GM23338 (cell line): ENCODE data around the gene VAPA. TPM values are rescaled to one million over a fixed set of nuclear protein-coding genes. Genes with fewer than 3 reads are reported as not detected.

Experiments used
- ATAC-seq: fragments of 200-7000 bp; cut with Tn5 transposase; 3 replicates; pipeline ENCODE4 v1.9.1; 2020
- DNase-seq: peaks from one replicate; pipeline ENCODE4 v3.0.0-alpha.2; 2015; ENCODE audit warnings: low spot score
- H2AFZ ChIP-seq: fragments of 200-600 bp; sonication (generic); 2 replicates; pipeline ENCODE4 v1.8.0; 2016; ENCODE audit warnings: antibody characterized with exemption, mild to moderate bottlenecking, moderate library complexity
- H3F3A ChIP-seq: fragments of 200-600 bp; sonication (generic); replicated peaks from 2 replicates; pipeline ENCODE4 v1.8.0; 2017; ENCODE audit warnings: antibody characterized with exemption, mixed run types, low read depth
- H3K27ac ChIP-seq: fragments of 200-600 bp; sonication (generic); 2 replicates; pipeline ENCODE4 v1.6.1; 2016; ENCODE audit warnings: low read depth
- H3K27me3 ChIP-seq: fragments of 200-600 bp; sonication (generic); 2 replicates; pipeline ENCODE4 v1.8.0; 2016; ENCODE audit warnings: mild to moderate bottlenecking, mixed run types, moderate library complexity; ENCODE audit not compliant: insufficient read depth
- H3K36me3 ChIP-seq: fragments of 200-600 bp; sonication (generic); 2 replicates; pipeline ENCODE4 v1.8.0; 2016; ENCODE audit warnings: mild to moderate bottlenecking; ENCODE audit not compliant: insufficient read depth
- H3K4me1 ChIP-seq: fragments of 200-600 bp; sonication (generic); 2 replicates; pipeline ENCODE4 v1.8.0; 2016; ENCODE audit warnings: mild to moderate bottlenecking, moderate library complexity; ENCODE audit not compliant: insufficient read depth
- H3K4me2 ChIP-seq: fragments of 200-600 bp; sonication (generic); 2 replicates; pipeline ENCODE4 v1.7.1; 2017; ENCODE audit warnings: mixed run types
- H3K4me3 ChIP-seq: fragments of 200-600 bp; sonication (generic); 2 replicates; pipeline ENCODE4 v1.6.1; 2016; ENCODE audit warnings: mixed run types
- H3K79me2 ChIP-seq: fragments of 200-600 bp; sonication (generic); replicated peaks from 2 replicates; pipeline ENCODE4 v1.8.0; 2017; ENCODE audit warnings: mild to moderate bottlenecking; ENCODE audit not compliant: insufficient read depth
- H3K9me2 ChIP-seq: fragments of 200-600 bp; sonication (generic); 2 replicates; pipeline ENCODE4 v1.8.0; 2017; ENCODE audit not compliant: insufficient read depth
- H4K20me1 ChIP-seq: fragments of 200-600 bp; sonication (generic); replicated peaks from 2 replicates; pipeline ENCODE4 v1.8.0; 2017; ENCODE audit warnings: mild to moderate bottlenecking; ENCODE audit not compliant: insufficient read depth
- H3K27ac Mint-ChIP-seq: 2 replicates; pipeline ENCODE4 v1.8.0; 2020; ENCODE audit warnings: inconsistent platforms, mild to moderate bottlenecking, moderate library complexity, mixed read lengths
- H3K27me3 Mint-ChIP-seq: 3 replicates; pipeline ENCODE4 v1.8.0; 2022; ENCODE audit warnings: low read depth, mild to moderate bottlenecking, moderate library complexity, mixed read lengths, inconsistent platforms; ENCODE audit not compliant: insufficient read depth, poor library complexity
- H3K36me3 Mint-ChIP-seq: 3 replicates; pipeline ENCODE4 v1.8.0; 2021; ENCODE audit warnings: low read depth, mild to moderate bottlenecking, inconsistent platforms, moderate library complexity, mixed read lengths
- H3K4me1 Mint-ChIP-seq: 3 replicates; pipeline ENCODE4 v1.8.0; 2020; ENCODE audit warnings: mild to moderate bottlenecking, inconsistent platforms, mixed read lengths
- H3K4me3 Mint-ChIP-seq: 3 replicates; pipeline ENCODE4 v1.8.0; 2021; ENCODE audit warnings: moderate library complexity, mild to moderate bottlenecking, inconsistent platforms, mixed read lengths
- H3K9me3 Mint-ChIP-seq: 3 replicates; pipeline ENCODE4 v1.8.0; 2020; ENCODE audit warnings: moderate library complexity, mild to moderate bottlenecking, inconsistent platforms, mixed read lengths
- CREB1 ChIP-seq: fragments of 250-450 bp; sonication (Bioruptor Pico); IDR thresholded peaks from 2 replicates; pipeline ENCODE4 v1.5.0; 2020; ENCODE audit warnings: low read depth, mild to moderate bottlenecking, moderate library complexity
- CTCF ChIP-seq, 2 experiments: fragments of 200-600 bp in 1 of 2; sonication (generic) in 1 of 2; conservative IDR thresholded peaks; 2 replicates each; pipeline versions ENCODE4 v1.5.1 to v1.6.1; 2016 to 2017; ENCODE audit warnings: antibody characterized with exemption in 2 of 2, low read depth in 2 of 2, mild to moderate bottlenecking in 2 of 2, moderate library complexity in 1 of 2
- ETS1 ChIP-seq: IDR thresholded peaks from 2 replicates; pipeline ENCODE4 v1.6.1; 2016; ENCODE audit warnings: antibody characterized with exemption
- EZH2 ChIP-seq: fragments of 200-600 bp; sonication (generic); IDR thresholded peaks from one replicate; pipeline ENCODE4 v1.8.0; 2017; ENCODE audit warnings: antibody characterized with exemption, mild to moderate bottlenecking, low read depth; ENCODE audit not compliant: unreplicated experiment
- EZH2phosphoT487 ChIP-seq: fragments of 200-600 bp; sonication (generic); IDR thresholded peaks from one replicate; pipeline ENCODE4 v1.8.1; 2018; ENCODE audit warnings: antibody characterized with exemption; ENCODE audit not compliant: unreplicated experiment
- JUNB ChIP-seq: IDR thresholded peaks from one replicate; pipeline ENCODE4 v1.6.1; 2016; ENCODE audit warnings: antibody characterized with exemption; ENCODE audit not compliant: unreplicated experiment
- NANOG ChIP-seq: IDR thresholded peaks from 2 replicates; pipeline ENCODE4 v1.6.1; 2016; ENCODE audit warnings: antibody characterized with exemption, borderline replicate concordance
- POLR2AphosphoS5 ChIP-seq: IDR thresholded peaks from 2 replicates; pipeline ENCODE4 v1.6.1; 2016; ENCODE audit warnings: antibody characterized with exemption, low read depth
- REST ChIP-seq: IDR thresholded peaks from one replicate; pipeline ENCODE4 v1.6.1; 2018; ENCODE audit warnings: antibody characterized with exemption; ENCODE audit not compliant: unreplicated experiment
- STAT1 ChIP-seq: IDR thresholded peaks from one replicate; pipeline ENCODE4 v1.6.1; 2016; ENCODE audit warnings: antibody characterized with exemption; ENCODE audit not compliant: unreplicated experiment
- ZNF114 ChIP-seq: fragments of 250-450 bp; sonication (Bioruptor Pico); IDR thresholded peaks from 2 replicates; pipeline ENCODE4 v1.5.0; 2020; ENCODE audit warnings: mild to moderate bottlenecking, moderate library complexity
- ZNF331 ChIP-seq: fragments of 250-450 bp; sonication (Bioruptor Pico); IDR thresholded peaks from 2 replicates; pipeline ENCODE4 v1.5.0; 2020; ENCODE audit warnings: low read depth, mild to moderate bottlenecking, moderate library complexity
- ZNF462 ChIP-seq: fragments of 250-450 bp; sonication (Bioruptor Pico); IDR thresholded peaks from 2 replicates; pipeline ENCODE4 v1.5.0; 2020; ENCODE audit warnings: mild to moderate bottlenecking, moderate library complexity
- polyA plus RNA-seq: library from polyadenylated mRNA; unstranded; fragments of >200 nt; fragmentation: Nextera tagmentation; extraction: Ambion mirVana; gene quantifications from 2 replicates; pipeline ENCODE4 v1.2.1, GENCODE V29; 2016
- total RNA-seq: library from RNA; depleted of rRNA; stranded (reverse); fragments of >200 nt; shearing (Covaris generic); gene quantifications from 2 replicates; pipeline ENCODE4 v1.2.3, GENCODE V29; 2014

VAPA gene
- total and polyA plus RNA-seq, 2 experiments from 2014 or later: 162 to 178 TPM

GRCh38 chr18:9991011-9992000 is 77.5 kb downstream of the VAPA start:
- H3K36me3 ChIP-seq: no peaks in the 10 kb centered on the region
- no peaks in the 10 kb centered on the region for H3K27me3 ChIP-seq
- no peak overlapping the region for H3K4me3 Mint-ChIP-seq
- TF ChIP-seq EZH2 (no peak), ETS1 (no peak), REST (no peak), JUNB (no peak), EZH2phosphoT487 (no peak), ZNF114 (CRISPR knock-in tag) (no peak), ZNF331 (no peak), CREB1 (no peak), POLR2AphosphoS5 (no peak), CTCF (conservative IDR thresholded peaks at IDR 0.05; ENCODE audit: low read depth in 2 of 2) (no peak), ZNF462 (no peak), STAT1 (no peak), NANOG (no peak)
- no peak overlapping the region for H2AFZ ChIP-seq
- H3K79me2 ChIP-seq: no peaks in the 10 kb centered on the region
- no peaks in the 10 kb centered on the region for H3K9me3 Mint-ChIP-seq
- ATAC-seq (no peak), DNase-seq (no peak)
- no peak overlapping the region for H3K27ac Mint-ChIP-seq
- peaks cover 5% of the 10 kb centered on the region for H3K27me3 Mint-ChIP-seq
- H3K4me1 ChIP-seq: no peaks in the 10 kb centered on the region
- H4K20me1 ChIP-seq: no peaks in the 10 kb centered on the region
- no peak overlapping the region for H3K4me2 ChIP-seq
- no peak overlapping the region for H3K4me3 ChIP-seq
- H3K27ac ChIP-seq: no peak overlapping the region
- H3K9me2 ChIP-seq: no peaks in the 10 kb centered on the region
- H3K36me3 Mint-ChIP-seq: no peaks in the 10 kb centered on the region
- no peaks in the 10 kb centered on the region for H3K4me1 Mint-ChIP-seq
- H3F3A ChIP-seq: no peaks in the 10 kb centered on the region
